Fibroblast of villous mesenchyme (primary cell): ENCODE data around the gene ESRRB. TPM values are rescaled to one million over a fixed set of nuclear protein-coding genes. Genes with fewer than 3 reads are reported as not detected.

Experiments
- DNase-seq: peaks from one replicate; pipeline ENCODE4 v3.0.0-alpha.2; 2010; ENCODE audit warnings: low read depth
- H3K4me3 ChIP-seq: 2 replicates; pipeline ENCODE4 v1.5.1; 2011; ENCODE audit warnings: low read depth, mild to moderate bottlenecking, low read length
- total RNA-seq: library from RNA; depleted of rRNA; stranded (reverse); fragments of >200 nt; gene quantifications from 2 replicates; pipeline ENCODE4 v1.2.3, GENCODE V29; 2012
- TF ChIP-seq, protein P1 (sequence below): IDR thresholded peaks from 2 replicates; pipeline ENCODE4 v1.5.1; 2012; ENCODE audit warnings: low read depth, mild to moderate bottlenecking, low read length; ENCODE audit not compliant: insufficient read depth

The ESRRB gene
- total RNA-seq, 1 donor = not detected

DNA sequence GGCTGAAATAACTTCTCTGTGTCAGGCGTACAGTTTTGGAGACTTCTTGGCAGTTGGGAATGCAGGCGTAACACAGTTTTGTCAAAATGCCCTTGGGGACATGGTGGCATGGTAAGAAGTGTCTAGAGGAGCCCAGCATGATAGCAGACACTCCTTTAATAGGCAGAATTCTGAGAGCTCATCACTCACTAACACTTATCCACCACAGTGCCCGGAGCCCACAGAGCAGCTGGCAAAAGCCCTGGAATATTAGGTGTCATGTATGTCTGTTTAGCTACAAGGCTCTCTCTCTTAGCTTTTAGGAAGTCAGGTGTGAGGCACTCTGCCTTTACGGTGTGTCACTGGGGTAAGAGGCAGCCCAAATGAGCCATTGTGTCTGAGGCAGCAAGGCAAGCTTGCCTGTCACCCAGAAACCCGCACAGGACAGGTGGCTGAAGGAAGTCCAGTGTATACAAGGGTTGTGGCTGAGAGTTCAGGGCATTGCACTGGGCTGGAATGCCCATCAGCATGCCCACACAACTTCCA is 96.3 kb downstream of the ESRRB start:
- H3K4me3 ChIP-seq = no peak overlapping the region
- TF ChIP-seq, protein P1, sequence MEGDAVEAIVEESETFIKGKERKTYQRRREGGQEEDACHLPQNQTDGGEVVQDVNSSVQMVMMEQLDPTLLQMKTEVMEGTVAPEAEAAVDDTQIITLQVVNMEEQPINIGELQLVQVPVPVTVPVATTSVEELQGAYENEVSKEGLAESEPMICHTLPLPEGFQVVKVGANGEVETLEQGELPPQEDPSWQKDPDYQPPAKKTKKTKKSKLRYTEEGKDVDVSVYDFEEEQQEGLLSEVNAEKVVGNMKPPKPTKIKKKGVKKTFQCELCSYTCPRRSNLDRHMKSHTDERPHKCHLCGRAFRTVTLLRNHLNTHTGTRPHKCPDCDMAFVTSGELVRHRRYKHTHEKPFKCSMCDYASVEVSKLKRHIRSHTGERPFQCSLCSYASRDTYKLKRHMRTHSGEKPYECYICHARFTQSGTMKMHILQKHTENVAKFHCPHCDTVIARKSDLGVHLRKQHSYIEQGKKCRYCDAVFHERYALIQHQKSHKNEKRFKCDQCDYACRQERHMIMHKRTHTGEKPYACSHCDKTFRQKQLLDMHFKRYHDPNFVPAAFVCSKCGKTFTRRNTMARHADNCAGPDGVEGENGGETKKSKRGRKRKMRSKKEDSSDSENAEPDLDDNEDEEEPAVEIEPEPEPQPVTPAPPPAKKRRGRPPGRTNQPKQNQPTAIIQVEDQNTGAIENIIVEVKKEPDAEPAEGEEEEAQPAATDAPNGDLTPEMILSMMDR = no peak
- no peak for DNase-seq

DNA sequence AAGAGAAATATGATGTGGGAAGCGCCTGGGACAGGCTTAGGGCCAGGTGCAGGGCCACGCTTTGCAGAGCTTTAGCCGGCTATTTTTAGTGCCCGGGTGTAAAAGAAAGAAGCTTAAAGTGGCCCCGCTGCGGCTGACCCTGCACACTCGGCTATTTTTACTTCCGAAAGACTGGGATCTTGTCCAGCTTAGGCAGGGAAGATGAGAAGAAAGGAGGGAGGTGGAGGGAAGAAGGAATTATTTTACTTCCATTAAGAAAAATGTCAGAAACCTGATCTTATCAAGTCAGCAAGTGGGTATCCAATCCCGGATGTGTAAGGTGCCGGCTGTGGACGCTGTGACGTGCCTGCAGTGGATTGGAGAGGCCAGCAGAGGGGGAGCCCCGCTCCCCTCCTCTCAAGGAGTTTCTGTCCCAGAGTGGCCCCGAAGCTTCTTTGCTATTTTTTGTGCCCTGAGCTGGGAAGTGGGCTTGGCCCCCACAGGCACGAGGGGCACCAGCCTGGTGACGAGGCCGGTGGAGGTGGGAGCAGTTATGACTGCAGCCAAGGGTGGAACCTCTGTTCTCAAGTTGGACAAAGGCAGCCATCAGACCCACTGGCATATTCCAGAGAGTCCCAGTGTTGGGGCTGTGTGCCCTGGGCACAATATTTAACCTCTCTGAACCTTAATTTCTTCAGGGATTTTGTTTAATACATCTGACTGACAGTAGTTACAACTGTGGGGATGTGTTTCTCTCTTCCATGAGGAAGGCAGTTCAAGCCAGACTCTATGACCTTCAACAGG is 97.7 kb downstream of the ESRRB start:
- no peak overlapping the region for H3K4me3 ChIP-seq
- peak; percentile 3 for DNase-seq

DNA sequence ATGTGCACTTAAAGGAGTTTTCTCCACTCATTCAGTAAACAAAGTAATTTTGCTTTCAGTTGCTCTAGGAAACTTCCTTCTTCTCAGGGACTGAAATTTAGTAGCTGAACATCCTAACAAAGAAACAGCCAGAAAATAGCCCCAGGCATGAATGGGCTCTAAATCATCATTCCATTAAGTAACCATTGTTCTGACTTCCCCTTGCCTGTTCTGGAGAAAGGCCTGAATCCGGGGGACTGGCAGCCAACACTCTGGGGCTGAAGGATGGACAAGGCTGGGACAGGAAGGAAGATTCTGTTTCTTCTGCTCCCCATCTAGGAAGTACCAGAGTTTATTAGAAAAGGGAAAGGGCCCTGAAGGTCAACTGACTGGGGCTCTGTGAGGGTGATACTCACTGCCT is 104.5 kb downstream of the ESRRB start:
- no peak for DNase-seq
- TF ChIP-seq, protein P1 = no peak

More for the DNA sequence above, 97.7 kb downstream of the ESRRB start:
- TF ChIP-seq, protein P1 = peak; percentile 8

DNA sequence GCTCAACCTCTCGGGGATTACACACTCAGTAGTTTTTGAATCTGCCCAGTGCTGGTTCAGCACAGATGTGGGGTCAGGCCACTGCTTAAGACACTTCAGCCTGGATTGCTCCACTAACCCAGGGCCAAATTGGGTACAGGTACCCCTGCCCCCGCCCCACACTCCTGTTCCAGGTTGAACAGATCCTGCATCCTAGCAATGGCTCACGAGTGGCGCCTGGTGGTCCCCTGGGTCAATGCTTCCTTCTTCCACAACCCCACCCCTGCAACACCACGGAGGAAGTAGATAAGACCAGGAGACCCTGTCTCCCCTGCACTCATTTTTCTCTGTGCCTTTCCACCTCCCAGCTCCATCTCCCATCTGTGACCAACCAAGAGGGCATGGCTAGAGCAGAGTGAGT is 108.4 kb downstream of the ESRRB start:
- TF ChIP-seq, protein P1 = no peak
- no peak overlapping the region for H3K4me3 ChIP-seq
- DNase-seq = no peak

More for the DNA sequence above, 104.5 kb downstream of the ESRRB start:
- no peak overlapping the region for H3K4me3 ChIP-seq

DNA sequence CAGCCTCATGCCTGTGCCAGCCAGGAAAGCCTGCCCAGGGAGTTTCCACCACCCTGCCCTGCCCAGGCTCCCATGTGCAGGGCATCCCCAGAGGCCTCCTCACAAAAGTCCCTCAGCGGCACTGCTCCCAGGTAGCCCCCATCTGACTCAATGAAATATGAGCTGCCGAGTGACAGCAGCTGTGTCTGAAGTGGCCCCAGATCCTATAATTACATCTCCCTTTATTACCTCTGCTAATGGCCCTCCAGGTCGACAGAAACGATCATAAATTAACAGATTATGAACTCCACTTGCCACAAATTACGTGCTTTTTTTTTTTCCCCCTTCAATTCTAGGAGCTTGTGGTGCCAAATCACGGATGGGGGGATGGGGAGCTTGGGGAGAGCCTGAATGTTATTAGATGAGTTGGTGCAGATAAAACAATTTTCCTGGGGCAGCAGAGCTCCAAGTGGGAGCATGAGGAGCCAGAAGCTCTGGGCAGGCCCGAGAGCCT is 110.4 kb downstream of the ESRRB start:
- DNase-seq = no peak
- TF ChIP-seq, protein P1 = no peak
- H3K4me3 ChIP-seq = no peak overlapping the region

DNA sequence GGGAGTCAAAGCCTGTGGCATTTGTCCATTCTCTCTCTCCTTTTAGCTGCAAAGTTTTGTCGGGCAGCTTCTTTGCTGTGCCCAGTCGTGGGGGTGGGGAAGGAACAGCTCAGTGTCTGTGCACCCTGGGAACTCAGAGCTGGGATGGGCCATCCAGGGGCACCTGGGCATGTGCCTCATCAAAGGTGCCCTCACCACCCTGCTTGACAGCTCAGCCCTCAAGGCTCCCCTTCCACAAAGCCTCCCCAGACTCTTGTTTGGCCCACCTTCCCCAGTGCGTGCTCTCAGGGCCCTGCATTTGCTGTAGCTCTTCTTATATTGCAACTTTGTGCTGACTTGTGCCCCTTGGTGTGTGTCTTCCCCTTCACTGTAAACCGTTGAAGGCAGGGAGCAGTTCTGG is 112.6 kb downstream of the ESRRB start:
- H3K4me3 ChIP-seq = no peak overlapping the region
- no peak for DNase-seq
- TF ChIP-seq, protein P1 = no peak
